Kidney epithelial cell (primary cell): ENCODE measurements around the gene DOCK10. TPM values are rescaled to one million over a fixed set of nuclear protein-coding genes. Genes with fewer than 3 reads are reported as not detected.

Experiments used
- DNase-seq: peaks from one replicate; pipeline ENCODE4 v3.0.0-alpha.2; 2010; ENCODE audit warnings: low read depth
- H3K27me3 ChIP-seq: 2 replicates; pipeline ENCODE4 v1.6.0; 2011; ENCODE audit warnings: low read length; ENCODE audit not compliant: control insufficient read depth, insufficient read depth
- H3K36me3 ChIP-seq: 2 replicates; pipeline ENCODE4 v1.5.1; 2011; ENCODE audit warnings: low read length; ENCODE audit not compliant: control insufficient read depth, insufficient read depth
- H3K4me3 ChIP-seq: 2 replicates; pipeline ENCODE4 v1.5.1; 2011; ENCODE audit warnings: low read depth, mild to moderate bottlenecking, control low read depth, low read length
- total RNA-seq: library from RNA; depleted of rRNA; stranded (reverse); fragments of >200 nt; gene quantifications from 2 replicates; pipeline ENCODE4 v1.2.3, GENCODE V29; 2015
- TF ChIP-seq, protein P1 (sequence below): IDR thresholded peaks from 2 replicates; pipeline ENCODE4 v1.5.1; 2011; ENCODE audit warnings: mild to moderate bottlenecking, moderate library complexity, low read length, control low read depth, inconsistent platforms; ENCODE audit not compliant: insufficient read depth, poor library complexity, severe bottlenecking

DOCK10 gene
- total RNA-seq, 1 donor from 2014 or later: 5.0 TPM

DNA sequence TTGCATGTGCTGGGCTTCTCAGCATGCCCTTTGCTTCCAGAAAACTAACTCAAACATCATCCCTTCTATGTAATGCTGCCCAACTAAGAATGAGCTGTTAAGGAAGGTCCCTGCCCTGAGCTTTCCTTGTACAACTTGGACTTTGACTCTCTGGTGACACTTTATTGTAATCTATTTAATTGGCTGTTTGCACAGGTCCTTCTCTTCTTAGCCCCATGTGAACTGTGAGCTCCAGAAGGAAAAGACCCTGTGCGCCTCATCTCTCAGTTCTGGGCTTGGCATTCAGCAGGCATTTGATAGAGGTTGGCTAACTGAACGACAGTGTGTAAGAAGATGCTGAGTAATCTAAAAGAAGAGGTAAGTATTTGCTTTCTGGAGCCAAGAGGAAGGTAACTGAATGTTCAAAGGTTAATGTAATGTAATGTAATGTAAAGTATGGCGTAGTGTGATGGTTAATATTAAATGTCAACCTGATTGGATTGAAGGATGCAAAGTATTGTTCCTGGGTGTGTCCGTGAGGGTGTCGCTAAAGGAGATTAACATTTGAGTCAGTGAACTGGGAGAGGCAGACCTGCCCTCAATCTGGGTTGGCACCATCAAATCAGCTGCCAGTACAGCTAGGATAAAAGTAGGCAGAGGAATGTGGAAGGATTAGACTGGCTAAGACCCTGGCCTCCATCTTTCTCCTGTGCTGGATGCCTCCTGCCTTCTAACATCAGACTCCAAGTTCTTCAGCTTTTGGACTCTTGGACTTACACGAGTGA, 265.3 kb downstream of the DOCK10 start:
- TF ChIP-seq, protein P1, sequence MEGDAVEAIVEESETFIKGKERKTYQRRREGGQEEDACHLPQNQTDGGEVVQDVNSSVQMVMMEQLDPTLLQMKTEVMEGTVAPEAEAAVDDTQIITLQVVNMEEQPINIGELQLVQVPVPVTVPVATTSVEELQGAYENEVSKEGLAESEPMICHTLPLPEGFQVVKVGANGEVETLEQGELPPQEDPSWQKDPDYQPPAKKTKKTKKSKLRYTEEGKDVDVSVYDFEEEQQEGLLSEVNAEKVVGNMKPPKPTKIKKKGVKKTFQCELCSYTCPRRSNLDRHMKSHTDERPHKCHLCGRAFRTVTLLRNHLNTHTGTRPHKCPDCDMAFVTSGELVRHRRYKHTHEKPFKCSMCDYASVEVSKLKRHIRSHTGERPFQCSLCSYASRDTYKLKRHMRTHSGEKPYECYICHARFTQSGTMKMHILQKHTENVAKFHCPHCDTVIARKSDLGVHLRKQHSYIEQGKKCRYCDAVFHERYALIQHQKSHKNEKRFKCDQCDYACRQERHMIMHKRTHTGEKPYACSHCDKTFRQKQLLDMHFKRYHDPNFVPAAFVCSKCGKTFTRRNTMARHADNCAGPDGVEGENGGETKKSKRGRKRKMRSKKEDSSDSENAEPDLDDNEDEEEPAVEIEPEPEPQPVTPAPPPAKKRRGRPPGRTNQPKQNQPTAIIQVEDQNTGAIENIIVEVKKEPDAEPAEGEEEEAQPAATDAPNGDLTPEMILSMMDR: no peak
- DNase-seq: no peak
- no peak overlapping the region for H3K4me3 ChIP-seq
- H3K36me3 ChIP-seq: no peaks in the 10 kb centered on the region
- H3K27me3 ChIP-seq: no peaks in the 10 kb centered on the region

DNA sequence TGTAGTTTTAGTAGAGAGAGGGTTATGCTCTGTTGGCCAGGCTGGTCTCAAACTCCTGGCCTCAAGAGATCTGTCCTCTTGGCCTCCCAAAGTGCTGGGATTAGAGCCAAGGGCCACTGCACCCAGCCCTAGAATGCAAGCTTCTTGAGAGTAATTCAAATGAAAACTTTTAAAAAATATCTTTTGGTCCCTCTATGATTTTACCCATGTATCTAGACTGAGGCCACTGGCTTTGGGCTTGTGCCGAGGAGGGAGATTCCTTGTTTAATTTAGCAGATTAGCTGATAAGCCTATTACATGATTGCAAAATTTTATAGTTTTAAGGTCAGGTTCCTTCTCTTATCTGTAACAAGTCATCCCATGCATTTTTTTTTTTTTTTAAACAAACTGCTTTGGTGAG, 266.6 kb downstream of the DOCK10 start:
- DNase-seq: no peak
- Histone ChIP-seq H3K4me3 (no peak overlapping the region), H3K36me3 (no peaks in the 10 kb centered on the region), H3K27me3 (no peaks in the 10 kb centered on the region)
- TF ChIP-seq, protein P1: no peak

DNA sequence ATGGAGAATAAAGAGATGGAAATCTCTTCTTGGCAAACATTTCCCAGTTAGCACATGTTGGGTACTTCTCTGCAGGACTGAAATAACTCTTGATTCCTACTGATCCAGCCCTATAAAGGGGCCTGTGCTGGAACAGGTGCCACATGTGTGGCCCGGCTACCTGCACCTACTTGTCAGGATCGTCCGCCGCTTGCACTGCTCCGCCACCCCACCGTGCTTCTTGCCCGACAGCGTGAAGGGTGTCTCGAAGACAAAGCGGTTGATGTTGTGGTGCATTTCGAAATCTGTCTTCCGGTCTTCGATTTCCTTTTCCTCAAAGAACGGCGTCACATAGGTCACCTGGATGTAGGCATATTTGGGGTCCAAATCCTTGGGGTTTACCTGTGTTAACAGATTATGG, 267.5 kb downstream of the DOCK10 start:
- no peak for DNase-seq
- H3K36me3 ChIP-seq: no peaks in the 10 kb centered on the region
- no peaks in the 10 kb centered on the region for H3K27me3 ChIP-seq
- no peak overlapping the region for H3K4me3 ChIP-seq
- TF ChIP-seq, protein P1: no peak

DNA sequence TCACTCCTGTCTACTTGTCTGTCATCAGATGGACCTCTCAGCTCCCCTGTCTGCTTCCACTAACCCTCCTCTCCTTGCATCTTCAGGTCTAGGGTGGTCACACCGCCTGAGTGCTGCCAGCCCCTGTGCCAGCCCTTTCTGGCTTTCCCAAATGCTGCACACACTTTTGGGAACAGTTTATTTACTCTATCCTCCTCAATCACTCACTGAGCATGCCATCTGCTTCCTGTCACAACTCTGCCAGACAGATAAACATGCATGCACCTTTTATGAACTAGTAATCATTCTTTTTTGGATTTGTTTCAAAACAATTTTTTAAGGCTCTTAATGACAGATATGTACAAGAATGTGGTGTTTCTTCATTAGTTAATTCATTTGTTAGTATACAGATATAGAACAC, 269.8 kb downstream of the DOCK10 start:
- TF ChIP-seq, protein P1: no peak
- H3K36me3 ChIP-seq: peaks cover 2% of the 10 kb centered on the region
- no peak overlapping the region for H3K4me3 ChIP-seq
- no peak for DNase-seq
- no peaks in the 10 kb centered on the region for H3K27me3 ChIP-seq

DNA sequence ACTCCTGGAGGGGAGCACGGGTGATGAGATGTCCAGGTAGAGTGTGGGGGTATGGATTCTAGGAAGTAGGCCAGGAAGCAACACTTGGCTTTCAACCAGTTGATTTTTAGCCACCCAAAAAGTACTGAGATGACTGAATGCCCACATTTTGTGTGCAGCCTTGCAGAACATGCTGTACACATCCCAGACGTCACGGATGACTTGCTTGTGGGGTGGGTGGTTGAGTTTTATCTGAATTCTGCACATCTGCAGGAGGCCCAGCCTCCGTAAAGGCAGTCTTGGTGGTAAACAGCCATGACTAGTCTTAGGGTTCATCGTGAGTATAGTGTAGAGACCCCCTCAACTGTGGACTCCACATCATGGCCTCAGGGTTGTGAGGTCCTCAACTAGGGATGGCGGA, 272.8 kb downstream of the DOCK10 start:
- TF ChIP-seq, protein P1: no peak
- no peak for DNase-seq
- Histone ChIP-seq H3K36me3 (peaks cover 2% of the 10 kb centered on the region), H3K4me3 (no peak overlapping the region), H3K27me3 (no peaks in the 10 kb centered on the region)
